Thoracic aorta endothelial cell (primary cell): ENCODE results near the gene POU2F3. TPM values are rescaled to one million over a fixed set of nuclear protein-coding genes. Genes with fewer than 3 reads are reported as not detected.
A peak's percentile ranks its signal among the peaks of the same experiment; 100 is the strongest.

ENCODE experiments used
- small RNA-seq: library from RNA; depleted of rRNA; stranded (forward); fragments of <200 nt; gene quantifications from one replicate; pipeline ENCODE3, GENCODE V24; 2012
- total RNA-seq: library from RNA; depleted of rRNA; stranded (reverse); fragments of >200 nt; gene quantifications from 2 replicates; pipeline ENCODE4 v1.2.3, GENCODE V29; 2012

POU2F3 gene
- total RNA-seq, result not detected in 2 replicates

GRCh38 chr11:120239713-120240640 is at the start of gene POU2F3:
POU2F3 (plus strand) TSS chr11:120240140; CDS start chr11:120240344, 204 bp downstream.

GRCh38 chr11:120210626-120211521 is 29.1 kb upstream of the POU2F3 start, which contains the start of gene OAF:
OAF (plus strand) TSS chr11:120211032; CDS start chr11:120211280, 248 bp downstream.

GRCh38 chr11:120324932-120325810 is 85.2 kb downstream of the POU2F3 start, which contains the start of gene TLCD5:
TLCD5 (plus strand) TSS chr11:120325299; CDS start chr11:120327442, 2,143 bp downstream.

GRCh38 chr11:120335908-120336640 is 96.1 kb downstream of the POU2F3 start, which contains the start of gene ARHGEF12:
ARHGEF12 (plus strand) TSS chr11:120336413; CDS start chr11:120337244, 831 bp downstream.

Small RNA genes lying within 50 kb of the gene (small RNA-seq; reads per million reads assigned to genes)
- 513 reads per million, percentile 99 among the genes with 10 or more reads in this experiment for gene RF00100

Other genes with a start within 250 kb of the POU2F3 start
- not detected in 2 replicates for gene TRIM29, start 102.0 kb upstream of the POU2F3 start, total RNA-seq
- gene OAF, start 29.1 kb upstream of the POU2F3 start, total RNA-seq, result 5.7 and 22.8 TPM in 2 replicates
- gene TLCD5, start 85.2 kb downstream of the POU2F3 start, total RNA-seq, result 8.8 and 9.0 TPM in 2 replicates
- 176 and 179 TPM in 2 replicates for gene ARHGEF12, start 96.3 kb downstream of the POU2F3 start, total RNA-seq